Epidermal melanocyte (primary cell): ENCODE results near the gene ZC3H8.
"Not testable (repeated sequence)": the region's sequence is repeated elsewhere in the genome, so short reads cannot be mapped to it uniquely, and the experiment has no call there.

Source experiments
- DNase-seq: peaks from one replicate; pipeline ENCODE4 v3.0.0; 2011; ENCODE audit warnings: low spot score; ENCODE audit not compliant: insufficient read length

Gene ZC3H8

GRCh38 chr2:112254466-112255240 is at the start of gene ZC3H8:
ZC3H8 (minus strand) TSS chr2:112255042; CDS start chr2:112254981, 61 bp downstream.
- DNase-seq, result peak; percentile 93

GRCh38 chr2:112304298-112304941 is 49.6 kb upstream of the ZC3H8 start:
- DNase-seq, result no peak

- DNase-seq, result no peak
Observed at GRCh38 chr2:112301973-112302372, 47.1 kb upstream of the ZC3H8 start.

GRCh38 chr2:112301171-112301584 is 46.3 kb upstream of the ZC3H8 start:
- DNase-seq, result no peak

- DNase-seq, result no peak
Observed at GRCh38 chr2:112296407-112296806, 41.6 kb upstream of the ZC3H8 start.

- no peak for DNase-seq
Observed at GRCh38 chr2:112295407-112296078, 40.7 kb upstream of the ZC3H8 start.

- no peak for DNase-seq
Observed at GRCh38 chr2:112293636-112294401, 39.0 kb upstream of the ZC3H8 start.

- no peak for DNase-seq
Observed at GRCh38 chr2:112290648-112291047, 35.8 kb upstream of the ZC3H8 start.

GRCh38 chr2:112290088-112290487 is 35.2 kb upstream of the ZC3H8 start:
- no peak for DNase-seq

GRCh38 chr2:112283535-112283934 is 28.7 kb upstream of the ZC3H8 start:
- DNase-seq, result not testable (repeated sequence)

- not testable (repeated sequence) for DNase-seq
Observed at GRCh38 chr2:112282066-112282465, 27.2 kb upstream of the ZC3H8 start.

- DNase-seq, result no peak
Observed at GRCh38 chr2:112277596-112278220, 22.9 kb upstream of the ZC3H8 start.

GRCh38 chr2:112276954-112277353 is 22.1 kb upstream of the ZC3H8 start:
- no peak for DNase-seq

- peak; percentile 41 for DNase-seq
Observed at GRCh38 chr2:112275887-112276773, 21.3 kb upstream of the ZC3H8 start.

GRCh38 chr2:112275311-112275886 is 20.6 kb upstream of the ZC3H8 start, which contains the start of gene ZC3H6:
ZC3H6 (plus strand) TSS chr2:112275597; CDS start chr2:112275995, 398 bp downstream.
- peak; percentile 69 for DNase-seq

GRCh38 chr2:112273349-112273748 is 18.5 kb upstream of the ZC3H8 start:
- DNase-seq, result no peak

GRCh38 chr2:112272669-112273068 is 17.8 kb upstream of the ZC3H8 start:
- no peak for DNase-seq

GRCh38 chr2:112268547-112268946 is 13.7 kb upstream of the ZC3H8 start:
- no peak for DNase-seq

GRCh38 chr2:112262876-112263275 is 8.0 kb upstream of the ZC3H8 start:
- no peak for DNase-seq

GRCh38 chr2:112260295-112260625 is 5.4 kb upstream of the ZC3H8 start:
- no peak for DNase-seq
